Stromal cell of bone marrow (primary cell): ENCODE data around the gene ROR1.
"Not testable (repeated sequence)": the region's sequence is repeated elsewhere in the genome, so short reads cannot be mapped to it uniquely, and the experiment has no call there.

ENCODE experiments used
- DNase-seq: peaks from one replicate; pipeline ENCODE4 v3.0.0-alpha.2; 2012; ENCODE audit warnings: low read depth

Gene ROR1

DNA sequence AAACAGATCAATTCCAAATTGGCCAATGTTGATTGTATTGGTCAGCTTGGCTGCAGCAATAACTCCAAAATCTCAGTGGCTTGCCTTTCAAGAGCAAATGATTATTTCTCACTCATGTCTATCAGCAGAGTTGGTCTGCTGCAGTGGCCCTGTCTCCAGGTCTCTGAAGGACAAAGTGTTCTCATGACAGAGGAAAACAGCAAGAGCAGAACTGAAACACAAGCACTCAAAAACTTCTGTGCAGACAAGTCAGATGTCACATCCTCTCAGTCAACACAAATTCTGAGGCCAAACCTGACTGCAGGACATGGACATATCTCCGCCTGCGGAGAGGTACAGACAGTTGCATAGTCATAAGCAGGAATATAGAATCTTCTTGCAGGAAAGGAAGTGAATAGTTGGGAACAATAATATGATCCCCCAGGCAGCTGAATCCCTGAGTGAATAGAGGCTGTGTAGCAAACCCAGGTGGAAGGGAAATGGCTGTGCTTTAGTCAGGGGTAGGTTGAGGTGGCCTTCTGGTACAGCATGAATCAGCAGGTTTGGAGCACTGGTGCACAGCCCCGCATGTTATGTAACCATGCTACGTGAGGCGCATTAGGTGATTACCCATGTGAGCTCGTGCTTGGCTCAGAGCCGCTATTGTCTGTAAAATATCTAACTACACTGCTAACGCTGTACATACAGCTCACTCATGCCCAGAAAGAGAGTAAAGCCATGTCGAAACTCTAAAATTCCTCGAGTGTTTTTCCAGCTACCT is 412.5 kb downstream of the ROR1 start:
- DNase-seq: no peak

DNA sequence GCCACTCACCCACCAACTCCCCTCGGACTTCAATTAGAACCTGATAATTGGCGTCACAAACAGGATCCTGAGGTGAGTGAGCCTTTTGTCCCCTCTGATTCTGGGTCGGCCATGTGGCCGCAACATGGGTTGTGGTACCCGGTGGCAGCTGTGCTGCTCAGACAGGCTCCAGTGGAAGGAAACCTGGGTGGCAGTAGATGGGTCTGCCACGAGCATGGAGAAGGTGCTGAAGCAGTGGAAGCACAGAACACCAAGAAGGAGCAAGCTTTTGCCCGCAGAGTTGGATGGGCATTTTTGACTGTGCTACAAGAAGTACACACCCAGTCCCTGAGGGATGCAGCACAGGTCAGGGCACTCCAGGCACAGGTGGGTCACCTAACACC is 413.1 kb downstream of the ROR1 start:
- no peak for DNase-seq

DNA sequence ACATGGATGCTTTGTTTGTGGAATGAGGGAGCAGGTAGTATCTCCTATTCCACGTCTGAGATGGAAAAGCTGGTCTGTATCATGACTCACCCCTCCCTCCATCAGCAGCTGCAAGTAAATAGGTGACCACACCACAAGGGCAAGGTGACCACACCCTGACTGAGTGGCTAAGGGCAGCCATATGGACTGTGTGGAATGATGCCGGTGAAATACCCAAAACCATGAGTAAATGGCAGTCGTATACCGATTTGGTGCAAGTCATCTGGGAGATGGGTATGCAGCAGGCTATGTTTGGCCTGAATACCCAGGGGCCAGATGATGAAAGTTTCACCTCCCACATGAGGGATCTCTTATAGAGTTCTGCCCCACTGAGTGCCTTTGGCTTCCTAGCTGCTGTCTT is 413.8 kb downstream of the ROR1 start:
- no peak for DNase-seq

DNA sequence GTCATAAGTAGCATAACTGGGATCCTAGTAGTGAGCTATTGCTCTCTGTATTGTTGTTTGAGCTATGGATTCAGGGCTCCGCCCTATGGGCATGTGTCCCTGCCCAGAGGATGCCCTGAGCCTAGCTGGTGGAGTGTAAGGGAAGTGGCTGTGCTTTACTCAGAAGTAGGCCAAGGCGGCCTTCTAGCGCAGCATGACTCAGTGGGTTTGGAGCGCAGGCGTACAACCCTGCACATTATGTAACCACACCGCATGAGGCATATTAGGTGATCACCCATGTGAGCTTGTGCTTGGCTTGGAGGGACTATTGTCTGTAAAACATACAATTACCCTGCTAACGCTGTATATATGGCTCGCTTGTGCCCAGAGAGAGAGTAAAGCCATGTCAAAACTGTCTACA is 418.5 kb downstream of the ROR1 start:
- DNase-seq: no peak

DNA sequence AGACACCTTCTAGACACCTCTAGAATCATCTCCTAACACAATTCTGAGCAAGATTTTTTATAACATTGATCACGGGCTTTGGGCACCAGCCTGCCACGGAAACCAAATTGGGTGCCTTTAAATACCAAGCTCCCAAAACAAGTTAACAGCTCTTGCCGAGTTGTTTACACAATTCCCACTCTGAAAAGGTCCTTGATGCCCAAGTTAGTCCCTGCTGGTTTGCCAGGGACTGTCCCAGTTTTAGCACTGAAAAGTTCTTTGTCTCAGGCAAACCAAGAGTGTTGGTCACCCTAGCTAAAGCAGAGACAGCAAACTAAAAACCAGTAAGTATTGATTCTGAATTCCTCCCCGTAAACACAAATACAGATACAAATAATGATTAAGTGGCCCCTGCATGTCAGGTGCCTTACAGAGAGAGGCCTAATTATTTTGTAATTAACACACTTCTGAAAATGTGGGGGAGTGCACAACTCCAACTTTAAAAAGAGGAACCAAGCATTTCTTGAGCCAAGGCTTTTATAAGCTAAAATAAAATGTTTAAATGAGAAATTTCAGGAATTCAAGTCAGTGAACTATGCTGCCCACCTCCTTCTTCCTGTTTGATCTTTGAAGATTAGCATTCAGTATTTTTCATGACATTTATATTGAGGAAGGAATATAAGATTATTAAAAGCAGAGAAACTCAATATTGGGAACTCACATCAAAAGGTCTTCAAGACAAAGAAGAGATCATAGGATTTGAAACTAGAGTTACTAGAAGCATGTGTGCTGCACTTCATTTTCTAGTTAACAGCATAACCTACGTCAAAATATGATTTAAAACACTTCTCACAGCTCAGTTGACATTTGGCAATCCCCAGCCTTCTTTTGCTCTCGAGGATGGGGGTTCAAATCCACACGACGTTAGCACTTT is 420.6 kb downstream of the ROR1 start:
- no peak for DNase-seq

DNA sequence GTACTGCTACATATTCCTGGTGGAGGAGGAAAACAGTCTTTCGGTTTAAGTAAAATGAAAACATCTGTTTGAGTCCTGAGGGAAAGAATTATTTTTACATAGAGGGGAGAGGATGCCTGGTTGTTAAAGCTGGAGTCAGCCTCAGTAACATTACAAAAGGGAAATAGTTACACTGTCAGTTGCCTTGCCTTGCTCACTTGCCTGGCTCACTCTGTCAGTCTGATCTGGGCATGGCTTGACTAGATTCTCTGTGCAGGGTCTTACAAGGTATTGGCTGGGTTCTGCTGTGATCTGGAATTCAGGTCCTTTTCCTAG is 421.2 kb downstream of the ROR1 start:
- no peak for DNase-seq

DNA sequence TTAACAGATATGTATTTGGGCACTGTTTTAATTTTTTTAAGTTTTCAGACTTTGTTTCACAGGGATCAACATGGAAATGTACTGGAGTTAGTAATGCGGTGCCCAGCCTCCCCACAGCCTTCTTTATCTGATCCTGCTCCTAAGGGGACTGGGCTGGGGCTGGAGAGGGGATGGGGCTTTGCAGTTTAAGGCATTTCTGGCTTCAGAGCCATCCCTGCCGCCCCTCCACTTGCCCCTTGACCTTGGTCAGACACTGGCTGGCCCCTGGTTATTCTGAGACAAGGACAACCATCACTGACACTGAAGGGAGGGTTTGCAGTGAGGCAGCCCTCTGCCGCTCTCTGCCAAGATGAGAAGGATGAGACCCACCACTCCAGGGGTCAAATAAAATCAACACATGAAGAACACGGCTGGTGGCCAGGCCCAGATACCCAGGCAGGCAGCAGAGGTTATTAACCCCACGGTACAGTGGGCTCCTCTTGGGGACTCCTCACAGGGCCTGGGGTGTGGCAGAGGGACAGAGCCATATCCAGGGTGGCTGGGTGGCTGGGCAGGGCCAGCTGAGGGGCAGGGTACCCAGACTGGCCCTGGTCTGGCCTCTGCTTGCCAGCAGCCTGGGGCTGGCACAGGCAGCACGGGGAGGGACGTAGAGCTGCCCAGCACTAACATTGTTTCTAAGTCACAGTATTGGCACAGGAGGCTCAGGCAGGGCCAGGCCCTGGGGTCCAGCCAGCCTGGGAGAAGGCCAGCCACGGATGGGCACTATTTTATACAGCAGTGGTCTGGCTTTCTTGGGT is 422.5 kb downstream of the ROR1 start:
- no peak for DNase-seq

DNA sequence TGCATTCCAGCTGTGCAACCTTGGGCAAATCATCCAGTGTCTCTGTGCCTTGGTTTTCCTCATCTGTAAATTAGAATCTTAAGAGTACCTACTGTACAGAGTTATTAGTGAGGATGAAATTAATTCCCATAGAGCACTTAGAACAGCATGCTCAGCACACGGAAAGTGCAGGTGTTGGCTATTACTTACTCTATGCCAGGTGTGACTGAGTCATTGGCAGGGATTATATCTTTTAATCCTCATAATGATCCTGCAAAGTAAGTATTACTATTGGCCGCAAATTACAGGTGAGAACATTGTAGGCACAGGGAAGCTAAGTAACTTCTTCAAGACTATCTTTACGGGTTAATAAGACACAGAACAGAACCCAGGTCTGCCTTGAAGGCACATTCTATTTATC is 423.3 kb downstream of the ROR1 start:
- DNase-seq: no peak

DNA sequence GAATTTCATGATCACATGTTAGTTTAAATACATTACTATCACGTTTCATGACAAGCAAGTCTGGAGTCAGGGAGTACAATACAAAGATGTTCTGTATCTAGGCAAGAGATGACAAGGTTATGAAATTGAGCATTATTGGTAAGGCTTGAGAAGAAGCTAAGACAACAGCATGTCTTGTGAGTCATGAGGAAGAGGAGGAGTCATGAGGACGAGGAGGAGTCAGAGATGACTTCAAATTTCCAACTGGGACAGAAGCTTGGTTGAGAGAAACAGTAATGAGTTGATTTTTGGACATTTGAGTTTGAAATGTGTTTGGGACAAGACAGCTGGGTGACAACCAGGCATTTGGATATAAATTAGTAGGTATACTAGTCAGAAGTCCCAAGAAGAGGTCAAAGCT is 425.3 kb downstream of the ROR1 start:
- DNase-seq: peak; percentile 43

DNA sequence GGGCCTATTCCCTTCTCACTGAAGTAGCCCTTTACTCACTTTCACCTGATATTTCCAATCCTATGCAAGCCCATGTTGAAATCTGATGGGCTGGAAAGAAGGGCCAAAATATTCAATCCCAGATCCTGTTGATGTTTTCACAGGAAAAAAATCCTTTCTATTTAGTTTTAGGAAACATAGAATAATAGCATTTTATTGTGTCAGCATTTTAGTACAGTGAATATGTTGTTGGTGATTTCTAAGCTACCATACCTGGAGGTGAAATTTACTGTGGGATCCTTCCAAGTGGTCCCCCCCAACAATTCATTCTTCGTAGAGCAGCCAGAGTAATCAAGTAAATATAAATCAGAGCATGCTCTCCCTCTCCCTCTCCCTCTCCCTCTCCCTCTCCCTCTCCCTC is 426.2 kb downstream of the ROR1 start:
- no peak for DNase-seq

DNA sequence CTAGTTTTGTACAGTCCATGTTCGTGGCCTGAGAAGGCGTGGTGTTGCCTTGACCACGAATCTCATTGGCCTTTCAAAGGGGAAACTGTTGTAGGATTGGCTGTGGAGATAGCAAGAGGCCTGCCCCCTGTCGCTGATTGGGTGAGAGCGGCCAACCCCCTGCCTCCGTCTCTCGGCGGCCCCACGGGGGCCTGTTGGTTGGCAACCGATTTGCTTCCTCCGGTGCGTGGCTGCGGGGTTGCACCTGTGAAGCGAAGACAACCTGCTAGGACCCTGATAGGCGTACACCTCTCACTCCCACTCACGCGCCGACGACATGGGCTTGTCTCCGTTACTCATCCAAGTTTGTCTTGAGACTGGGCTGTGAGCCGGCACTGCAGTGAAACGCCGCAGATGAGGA is 429.6 kb downstream of the ROR1 start, which contains the start of gene UBE2U:
Gene UBE2U, plus strand, starts transcription at position 204 of the 400 bp plus-strand sequence. CDS start 428 bp downstream, outside the sequence.
- DNase-seq: no peak

DNA sequence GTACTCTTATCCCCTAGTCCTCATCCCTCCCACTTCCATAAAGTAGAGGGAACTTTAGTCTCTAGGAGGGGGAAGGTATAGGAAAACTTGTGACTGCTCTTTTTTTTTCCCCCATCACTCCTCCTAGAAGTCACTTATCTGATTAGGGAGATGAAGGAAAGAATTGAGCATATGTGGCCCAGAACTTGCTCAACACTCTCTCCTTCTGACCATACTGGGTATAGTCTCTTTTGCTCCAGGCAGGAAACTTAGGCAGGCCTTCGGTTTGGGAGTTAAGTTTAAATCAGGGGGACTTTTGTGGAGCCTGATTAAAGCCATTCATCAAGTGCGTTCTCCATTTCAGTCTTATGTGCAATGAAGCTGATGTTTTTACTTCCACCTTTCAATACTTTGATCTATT is 435.4 kb downstream of the ROR1 start:
- DNase-seq: no peak

DNA sequence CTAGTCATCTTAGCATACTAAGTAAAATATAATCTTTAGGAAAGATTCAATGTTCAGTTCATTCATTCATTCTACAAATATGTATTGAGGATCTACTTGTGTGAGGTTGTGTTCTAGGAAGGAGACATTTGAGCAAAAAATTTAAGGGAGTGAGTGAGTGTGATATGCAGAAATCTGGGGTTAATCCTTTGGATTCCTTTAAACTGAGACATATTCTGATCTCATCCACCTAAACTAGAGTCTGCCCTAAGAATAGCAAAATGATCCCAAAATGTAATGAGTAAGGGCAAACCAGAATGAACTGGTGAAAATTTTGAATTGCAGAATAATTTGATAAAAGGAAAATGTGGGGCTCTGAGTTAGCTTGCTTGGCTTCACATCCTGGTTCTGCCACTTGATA is 438.2 kb downstream of the ROR1 start:
- DNase-seq: peak; percentile 67

DNA sequence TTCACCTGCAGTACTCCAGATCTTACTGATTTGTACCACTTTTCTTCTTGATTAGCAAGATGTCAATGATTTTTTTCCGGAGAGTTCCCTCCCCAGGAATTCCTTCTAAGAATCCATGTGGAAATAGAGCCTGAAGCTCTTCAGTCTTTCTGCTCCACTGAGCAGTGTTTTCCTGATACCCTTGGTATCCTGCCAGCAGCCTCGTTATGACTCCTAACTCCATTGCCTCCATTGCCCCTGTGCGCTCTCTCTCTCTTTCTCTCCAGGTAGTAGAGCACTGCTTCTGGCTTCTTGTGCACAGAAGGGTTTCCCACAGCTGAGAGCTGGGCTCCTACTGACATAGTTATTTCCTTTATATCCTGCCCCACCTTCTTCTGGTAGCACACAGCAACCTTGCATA is 441.8 kb downstream of the ROR1 start:
- no peak for DNase-seq

DNA sequence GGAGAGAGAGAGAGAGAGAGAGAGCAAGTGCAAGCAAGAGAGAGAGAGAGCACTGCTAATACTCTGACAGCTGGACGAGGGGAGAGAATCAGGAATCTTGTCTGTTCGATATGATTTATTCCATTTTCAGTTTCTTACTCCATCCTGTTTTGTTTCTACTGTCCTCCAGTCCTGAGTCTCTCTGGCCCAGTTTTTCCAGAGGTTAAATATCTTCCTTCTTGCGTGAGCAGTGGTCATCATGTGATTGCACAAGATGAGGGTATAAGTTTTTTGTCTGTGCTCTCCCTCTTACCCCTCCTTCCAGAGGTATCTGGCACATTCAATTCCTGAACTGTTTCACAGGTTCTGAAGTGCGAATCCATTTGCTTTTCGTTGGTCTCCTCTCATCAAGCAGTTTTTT is 446.4 kb downstream of the ROR1 start:
- DNase-seq: no peak

DNA sequence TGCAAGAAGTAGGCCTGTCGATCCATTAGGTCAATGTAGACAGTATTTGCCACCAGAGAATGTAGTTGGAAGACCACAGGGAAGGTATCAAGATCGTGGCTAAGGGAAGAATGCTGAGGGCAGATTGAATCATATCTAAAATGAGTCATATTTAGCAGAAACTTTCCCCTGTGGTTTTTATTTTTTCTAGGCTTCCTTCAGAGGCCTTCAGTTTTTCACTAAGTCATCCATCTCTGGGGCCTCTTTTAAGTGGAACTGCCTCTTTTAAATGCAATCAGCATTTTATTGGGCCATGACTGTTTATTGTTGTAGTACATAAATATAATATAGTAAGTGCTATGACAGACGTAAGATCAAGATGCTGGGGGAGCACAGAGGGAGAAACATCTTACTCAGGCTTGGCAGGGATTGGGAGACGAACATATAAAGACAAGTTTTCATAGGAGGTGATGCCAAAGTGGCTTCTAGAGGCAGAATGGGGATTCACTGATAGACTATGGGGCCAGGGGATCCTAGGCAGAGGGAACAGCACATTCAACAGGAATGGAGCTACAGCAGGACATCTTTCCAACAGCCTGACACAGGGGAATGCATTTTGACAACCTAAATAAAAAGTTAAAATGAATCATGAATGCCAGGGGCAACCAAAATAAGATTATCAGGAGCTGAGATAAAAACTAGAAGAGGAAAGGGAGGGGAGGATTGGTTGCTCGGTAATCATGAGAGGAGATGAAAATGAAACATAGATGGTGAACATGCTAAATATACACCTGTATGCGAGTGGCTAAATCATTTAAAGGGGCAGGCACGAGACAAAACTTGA is 449.7 kb downstream of the ROR1 start:
- peak; percentile 86 for DNase-seq

DNA sequence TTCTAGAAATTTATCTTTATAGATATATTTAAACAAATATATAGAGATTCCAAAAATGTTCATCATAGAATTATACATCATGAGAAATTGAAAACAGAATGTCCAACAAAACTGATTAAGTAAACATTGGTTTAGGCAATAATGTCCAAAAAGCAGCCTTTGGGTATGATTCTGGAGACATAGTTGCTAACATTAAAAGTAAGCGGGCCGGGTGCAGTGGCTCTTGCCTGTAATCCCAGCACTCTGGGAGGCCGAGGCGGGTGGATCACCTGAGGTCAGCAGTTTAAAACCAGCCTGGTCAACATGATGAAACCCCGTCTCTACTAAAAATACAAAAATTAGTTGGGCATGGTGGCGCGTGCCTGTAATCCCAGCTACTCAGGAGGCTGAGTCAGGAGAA is 450.4 kb downstream of the ROR1 start:
- DNase-seq: not testable (repeated sequence)

DNA sequence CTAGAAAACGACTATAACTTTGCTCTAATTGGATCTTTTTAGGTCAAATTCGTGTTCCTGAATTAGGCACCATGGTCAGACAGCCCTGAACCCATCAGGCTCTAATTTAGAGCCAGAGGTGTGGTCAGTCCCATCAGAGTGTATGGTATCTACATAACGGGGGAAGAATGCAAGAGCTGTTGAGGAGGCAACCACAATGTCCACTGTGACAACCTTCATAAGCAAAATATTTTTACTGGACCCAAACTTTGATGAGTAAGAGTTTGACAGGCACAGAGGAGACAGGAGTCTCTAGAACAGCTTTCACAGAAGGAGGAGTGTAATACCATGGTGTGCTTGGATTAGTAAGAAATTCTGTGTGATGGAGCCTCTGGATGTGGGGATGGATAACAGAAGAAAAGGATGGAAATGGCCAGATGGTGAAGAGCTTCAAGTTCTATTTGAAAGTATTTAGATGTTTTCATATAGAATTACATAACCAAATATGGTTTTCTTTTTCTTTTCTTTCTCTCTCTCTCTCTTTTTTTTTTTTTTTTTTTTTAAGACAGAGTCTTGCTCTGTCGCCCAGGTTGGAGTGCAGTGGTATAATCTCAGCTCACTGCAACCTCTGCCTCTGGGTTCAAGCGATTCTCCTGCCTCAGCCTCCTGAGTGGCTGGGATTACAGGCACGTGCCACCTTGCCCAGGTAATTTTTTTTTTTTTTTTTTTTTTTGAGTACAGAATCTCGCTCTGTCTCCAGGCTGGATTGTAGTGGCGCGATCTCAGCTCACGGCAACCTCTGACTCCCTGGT is 454.5 kb downstream of the ROR1 start:
- peak; percentile 65 for DNase-seq

DNA sequence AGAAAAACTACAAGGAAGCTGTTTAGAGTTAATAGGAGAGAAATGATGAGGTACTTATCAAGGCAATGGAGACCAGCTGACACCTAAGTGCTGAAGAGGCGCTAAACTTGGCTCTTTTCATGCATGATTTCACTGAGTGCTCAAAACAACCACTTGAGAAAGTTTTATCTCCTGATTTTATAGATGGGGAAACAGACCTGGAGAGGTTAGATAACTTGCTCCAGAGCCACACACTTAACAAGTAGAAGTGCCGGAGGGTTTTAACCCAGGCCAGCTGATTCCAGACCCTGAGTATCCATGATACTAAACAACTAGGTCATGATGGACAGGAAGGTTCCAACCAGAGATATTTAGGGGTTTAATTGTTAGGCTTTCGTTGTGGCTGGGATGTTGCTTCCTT is 455.5 kb downstream of the ROR1 start:
- no peak for DNase-seq
